PC-9 (cell line): ENCODE measurements around the gene VDAC1. TPM values are rescaled to one million over a fixed set of nuclear protein-coding genes. Genes with fewer than 3 reads are reported as not detected.

Source experiments
- BruUV-seq: library from RNA; stranded (reverse); fragments of 400-500 nt; replicated peaks from 2 replicates; lab custom pipeline; 2021; lab: Mats Ljungman, UMichigan
- CTCF ChIA-PET: fragments of 300-600 bp; sonication (Branson Sonifier 250); formaldehyde crosslinking; loops from one replicate; lab custom pipeline; 2022; ENCODE audit warnings: antibody characterized with exemption; lab: Charles Lee
- POLR2A ChIA-PET: fragments of 300-600 bp; sonication (Branson Sonifier 250); formaldehyde crosslinking; loops from one replicate; lab custom pipeline; 2022; ENCODE audit warnings: antibody characterized with exemption; ENCODE audit not compliant: unreplicated experiment; lab: Charles Lee
- DNase-seq, 2 experiments: peaks; one replicate each; pipeline versions ENCODE4 v3.0.0 to v3.0.0-alpha.2; 2015 to 2022; ENCODE audit warnings: mixed read lengths in 1 of 2
- H2AFZ ChIP-seq: fragments of 200-600 bp; sonication (generic); 2 replicates; pipeline ENCODE4 v1.8.1; 2017; ENCODE audit warnings: antibody characterized with exemption
- H3F3A ChIP-seq: fragments of 200-600 bp; sonication (generic); 2 replicates; pipeline ENCODE4 v1.8.1; 2017; ENCODE audit warnings: antibody characterized with exemption, mild to moderate bottlenecking, low read depth; ENCODE audit not compliant: insufficient read depth
- H3K27ac ChIP-seq: fragments of 200-600 bp; sonication (generic); 2 replicates; pipeline ENCODE4 v1.6.1; 2016; ENCODE audit warnings: mixed run types
- H3K27me3 ChIP-seq: fragments of 200-600 bp; sonication (generic); 2 replicates; pipeline ENCODE4 v1.6.1; 2016; ENCODE audit warnings: low read depth, mixed run types; ENCODE audit not compliant: insufficient read depth
- H3K36me3 ChIP-seq: fragments of 200-600 bp; sonication (generic); 2 replicates; pipeline ENCODE4 v1.6.1; 2016; ENCODE audit warnings: low read depth, mixed run types
- H3K4me1 ChIP-seq: fragments of 200-600 bp; sonication (generic); replicated peaks from 2 replicates; pipeline ENCODE4 v1.6.1; 2016; ENCODE audit warnings: mixed run types; ENCODE audit not compliant: insufficient read depth
- H3K4me2 ChIP-seq: fragments of 200-600 bp; sonication (generic); 2 replicates; pipeline ENCODE4 v1.6.1; 2017; ENCODE audit warnings: mixed run types
- H3K4me3 ChIP-seq: fragments of 200-600 bp; sonication (generic); 2 replicates; pipeline ENCODE4 v1.6.1; 2016; ENCODE audit warnings: mixed run types
- H3K79me2 ChIP-seq: fragments of 200-600 bp; sonication (generic); 2 replicates; pipeline ENCODE4 v1.6.1; 2017; ENCODE audit warnings: low read depth, mixed run types
- H3K9me2 ChIP-seq: fragments of 200-600 bp; sonication (generic); 2 replicates; pipeline ENCODE4 v1.8.1; 2017; ENCODE audit warnings: mild to moderate bottlenecking; ENCODE audit not compliant: insufficient read depth
- H3K9me3 ChIP-seq: fragments of 200-600 bp; sonication (generic); 2 replicates; pipeline ENCODE4 v1.8.1; 2016; ENCODE audit warnings: low read depth; ENCODE audit not compliant: insufficient read depth
- H4K20me1 ChIP-seq: fragments of 200-600 bp; sonication (generic); 2 replicates; pipeline ENCODE4 v1.8.1; 2017; ENCODE audit not compliant: insufficient read depth
- CTCF ChIP-seq: fragments of 200-600 bp; sonication (generic); conservative IDR thresholded peaks from 2 replicates; pipeline ENCODE4 v1.6.1; 2017; ENCODE audit warnings: mixed run types, antibody characterized with exemption, mild to moderate bottlenecking, moderate library complexity
- EZH2 ChIP-seq: fragments of 200-600 bp; sonication (generic); IDR thresholded peaks from 2 replicates; pipeline ENCODE4 v1.8.0; 2017; ENCODE audit warnings: antibody characterized with exemption, low read depth
- intact Hi-C: fragments of 100-400 bp; cut with micrococcal nuclease; formaldehyde crosslinking; loops from one replicate; pipeline ENCODE4 v1.10.0; 2022; ENCODE audit not compliant: unreplicated experiment
- total RNA-seq: library from RNA; stranded (reverse); gene quantifications from 2 replicates; pipeline ENCODE4 v1.2.3, GENCODE V29; 2021

The VDAC1 gene
- total RNA-seq, 1 experiment from 2014 or later, result 228 TPM

- peak; percentile 60 to 80 for DNase-seq
- H3K36me3 ChIP-seq, result no peaks in the 10 kb centered on the region
- peaks cover 29% of the 10 kb centered on the region for H3F3A ChIP-seq
- TF ChIP-seq EZH2, result no peak
- TF ChIP-seq CTCF, result peak; percentile 75
- H3K79me2 ChIP-seq, result no peaks in the 10 kb centered on the region
- peak overlapping the region; percentile 23 for H3K4me2 ChIP-seq
- ChIA-PET POLR2A (interaction anchor here (0.7 kb wide), 1 partner anchor 38 kb away, joined by 24 read pairs; no protein-coding TSS in a partner anchor), CTCF (interaction anchor here (0.5 to 1.2 kb wide), 9 partner anchors 8 to 114 kb away, joined by 3 to 18 read pairs (median 4); no protein-coding TSS in a partner anchor)
- no peak overlapping the region for H3K27ac ChIP-seq
- no peak overlapping the region for H3K4me3 ChIP-seq
- no TSS peak for BruUV-seq
- no peaks in the 10 kb centered on the region for H3K9me2 ChIP-seq
- H4K20me1 ChIP-seq, result no peaks in the 10 kb centered on the region
- H3K27me3 ChIP-seq, result no peaks in the 10 kb centered on the region
- H3K4me1 ChIP-seq, result peaks cover 68% of the 10 kb centered on the region
- no peaks in the 10 kb centered on the region for H3K9me3 ChIP-seq
- intact Hi-C loops, result no loop called here
- no peak overlapping the region for H2AFZ ChIP-seq
These were observed 21.9 kb upstream of the VDAC1 start for GRCh38 chr5:134026521-134027287.

- Histone ChIP-seq H3K36me3 (no peaks in the 10 kb centered on the region), H3K9me3 (no peaks in the 10 kb centered on the region), H3K4me1 (peaks cover 68% of the 10 kb centered on the region), H3K27me3 (no peaks in the 10 kb centered on the region), H3K4me3 (no peak overlapping the region), H3K27ac (no peak overlapping the region), H3K4me2 (no peak overlapping the region), H4K20me1 (no peaks in the 10 kb centered on the region), H3K9me2 (no peaks in the 10 kb centered on the region), H3F3A (peaks cover 39% of the 10 kb centered on the region), H2AFZ (no peak overlapping the region), H3K79me2 (no peaks in the 10 kb centered on the region)
- CTCF ChIA-PET, result interaction anchor here (0.8 to 0.9 kb wide), 2 partner anchors 80 to 115 kb away, joined by 3 to 18 read pairs; no protein-coding TSS in a partner anchor
- no peak for DNase-seq
- POLR2A ChIA-PET, result no interaction called here
- BruUV-seq, result no TSS peak
- TF ChIP-seq EZH2 (no peak), CTCF (no peak)
- intact Hi-C loops, result no loop called here
These were observed 21.0 kb upstream of the VDAC1 start for GRCh38 chr5:134025786-134026185.

- Histone ChIP-seq H3K9me3 (no peaks in the 10 kb centered on the region), H3K36me3 (no peaks in the 10 kb centered on the region), H3K4me1 (peaks cover 68% of the 10 kb centered on the region), H3K79me2 (no peaks in the 10 kb centered on the region), H3K4me3 (no peak overlapping the region), H3F3A (peaks cover 44% of the 10 kb centered on the region), H3K4me2 (no peak overlapping the region), H3K9me2 (no peaks in the 10 kb centered on the region), H3K27ac (no peak overlapping the region), H4K20me1 (no peaks in the 10 kb centered on the region), H2AFZ (no peak overlapping the region), H3K27me3 (no peaks in the 10 kb centered on the region)
- BruUV-seq, result no TSS peak
- ChIA-PET CTCF (interaction anchor here (0.6 to 0.7 kb wide), 2 partner anchors 29 to 86 kb away, joined by 3 to 5 read pairs; no protein-coding TSS in a partner anchor), POLR2A (no interaction called here)
- intact Hi-C loops, result no loop called here
- no peak for DNase-seq
- no peak for TF ChIP-seq EZH2
- TF ChIP-seq CTCF, result no peak
These were observed 20.0 kb upstream of the VDAC1 start for GRCh38 chr5:134024811-134025210.
